ENCODE results near the gene SPANXN5.
"Not testable (repeated sequence)": the region's sequence is repeated elsewhere in the genome, so short reads cannot be mapped to it uniquely, and the experiment has no call there.

Gene SPANXN5

DNA sequence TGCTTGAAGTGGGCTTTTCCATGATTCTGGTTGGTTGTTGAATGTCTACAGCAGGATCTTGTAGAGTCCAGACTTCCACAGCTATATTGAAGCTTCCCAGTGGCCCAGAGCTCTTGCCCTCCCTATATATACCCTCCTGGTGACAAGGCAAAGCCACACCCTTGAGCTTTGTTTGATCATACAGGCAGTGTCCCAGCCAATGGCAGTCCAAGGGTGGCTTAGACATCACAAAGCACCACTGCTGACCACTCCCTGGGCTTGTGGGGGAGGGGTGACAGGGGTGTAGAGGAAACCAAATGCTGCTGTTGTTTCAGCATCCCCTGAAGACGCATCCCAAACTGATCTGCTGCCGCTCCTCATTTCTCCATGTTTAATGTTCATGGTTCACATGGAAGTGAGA is at the start of gene SPANXN5:
Gene SPANXN5 (minus strand): TSS at position 101 of the 400 bp plus-strand sequence. CDS start 79 bp downstream, at position 22.
- not testable (repeated sequence) for DNase-seq (ENCODE audit: low read depth)

DNA sequence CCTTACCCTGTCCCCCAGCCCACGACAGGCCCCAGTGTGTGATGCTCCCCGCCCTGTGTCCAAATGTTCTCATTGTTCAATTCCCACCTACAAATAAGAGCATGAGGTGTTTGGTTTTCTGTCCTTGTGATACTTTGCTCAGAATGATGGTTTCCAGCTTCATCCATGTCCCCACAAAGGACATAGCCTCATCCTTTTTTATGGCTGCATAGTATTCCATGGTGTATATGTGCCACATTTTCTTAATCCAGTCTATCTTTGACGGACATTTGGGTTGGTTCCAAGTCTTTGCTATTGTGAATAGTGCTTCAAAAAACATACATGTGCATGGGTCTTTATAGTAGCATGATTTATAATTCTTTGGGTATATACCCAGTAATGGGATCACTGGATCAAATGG is 46.4 kb upstream of the SPANXN5 start:
- not testable (repeated sequence) for H3K4me3 ChIP-seq (ENCODE audit: control insufficient read depth, low read depth, low read length); DNase-seq (ENCODE audit: low read depth)

More for the DNA sequence above, at the start of gene SPANXN5:
- not testable (repeated sequence) for H3K4me3 ChIP-seq (ENCODE audit: control insufficient read depth, low read depth, low read length)

GRCh38 chrX:52839137-52839536 is 41.9 kb upstream of the SPANXN5 start:
- no peak for DNase-seq (ENCODE audit: low read depth)
- H3K4me3 ChIP-seq (ENCODE audit: control insufficient read depth, low read depth, low read length): no peak overlapping the region
- TF ChIP-seq, protein P1, sequence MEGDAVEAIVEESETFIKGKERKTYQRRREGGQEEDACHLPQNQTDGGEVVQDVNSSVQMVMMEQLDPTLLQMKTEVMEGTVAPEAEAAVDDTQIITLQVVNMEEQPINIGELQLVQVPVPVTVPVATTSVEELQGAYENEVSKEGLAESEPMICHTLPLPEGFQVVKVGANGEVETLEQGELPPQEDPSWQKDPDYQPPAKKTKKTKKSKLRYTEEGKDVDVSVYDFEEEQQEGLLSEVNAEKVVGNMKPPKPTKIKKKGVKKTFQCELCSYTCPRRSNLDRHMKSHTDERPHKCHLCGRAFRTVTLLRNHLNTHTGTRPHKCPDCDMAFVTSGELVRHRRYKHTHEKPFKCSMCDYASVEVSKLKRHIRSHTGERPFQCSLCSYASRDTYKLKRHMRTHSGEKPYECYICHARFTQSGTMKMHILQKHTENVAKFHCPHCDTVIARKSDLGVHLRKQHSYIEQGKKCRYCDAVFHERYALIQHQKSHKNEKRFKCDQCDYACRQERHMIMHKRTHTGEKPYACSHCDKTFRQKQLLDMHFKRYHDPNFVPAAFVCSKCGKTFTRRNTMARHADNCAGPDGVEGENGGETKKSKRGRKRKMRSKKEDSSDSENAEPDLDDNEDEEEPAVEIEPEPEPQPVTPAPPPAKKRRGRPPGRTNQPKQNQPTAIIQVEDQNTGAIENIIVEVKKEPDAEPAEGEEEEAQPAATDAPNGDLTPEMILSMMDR (conservative IDR thresholded peaks at IDR 0.05; ENCODE audit: control insufficient read depth, insufficient read depth, low read depth, low read length): no peak

DNA sequence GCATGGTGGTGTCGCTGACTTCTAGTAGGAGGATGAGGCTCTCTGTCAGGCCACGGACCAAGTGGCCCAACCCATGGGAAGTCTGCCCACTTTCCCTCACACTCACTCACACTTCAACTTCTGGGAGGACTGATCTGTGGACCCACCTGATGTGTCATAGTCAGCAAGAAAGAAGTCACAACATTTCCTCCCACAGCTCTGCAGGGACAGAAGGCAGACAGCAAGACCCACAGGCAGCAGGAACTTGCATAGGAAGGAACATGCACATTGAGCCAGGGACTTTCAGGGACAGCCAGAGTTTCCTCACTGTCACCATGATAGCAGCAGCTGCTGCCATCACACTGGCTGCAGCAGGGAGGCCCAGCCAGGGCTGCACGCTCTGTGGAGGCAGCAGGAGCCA is 33.3 kb upstream of the SPANXN5 start:
- DNase-seq (ENCODE audit: low read depth): no peak
- H3K4me3 ChIP-seq (ENCODE audit: control insufficient read depth, low read depth, low read length): no peak overlapping the region
- TF ChIP-seq, protein P1 (conservative IDR thresholded peaks at IDR 0.05; ENCODE audit: control insufficient read depth, insufficient read depth, low read depth, low read length): no peak

DNA sequence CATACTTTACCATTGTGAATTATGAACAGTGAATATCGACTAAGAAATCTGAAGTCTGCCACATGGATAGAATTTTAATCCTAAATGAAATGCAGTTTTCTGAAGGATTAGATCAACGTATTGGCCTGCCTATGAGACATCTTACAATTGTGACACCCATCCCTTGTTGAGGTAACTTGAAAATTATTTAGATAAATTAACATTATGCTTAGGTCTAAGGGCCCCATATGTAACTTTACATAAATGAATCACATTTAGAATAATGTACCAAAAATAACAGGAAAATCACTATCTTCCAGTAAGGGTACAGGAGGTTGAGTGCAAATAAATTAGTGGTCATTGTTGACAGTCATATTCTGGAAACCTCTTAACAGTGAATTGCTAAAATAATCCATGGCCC is 27.4 kb upstream of the SPANXN5 start:
- TF ChIP-seq, protein P1 (conservative IDR thresholded peaks at IDR 0.05; ENCODE audit: control insufficient read depth, insufficient read depth, low read depth, low read length): no peak

DNA sequence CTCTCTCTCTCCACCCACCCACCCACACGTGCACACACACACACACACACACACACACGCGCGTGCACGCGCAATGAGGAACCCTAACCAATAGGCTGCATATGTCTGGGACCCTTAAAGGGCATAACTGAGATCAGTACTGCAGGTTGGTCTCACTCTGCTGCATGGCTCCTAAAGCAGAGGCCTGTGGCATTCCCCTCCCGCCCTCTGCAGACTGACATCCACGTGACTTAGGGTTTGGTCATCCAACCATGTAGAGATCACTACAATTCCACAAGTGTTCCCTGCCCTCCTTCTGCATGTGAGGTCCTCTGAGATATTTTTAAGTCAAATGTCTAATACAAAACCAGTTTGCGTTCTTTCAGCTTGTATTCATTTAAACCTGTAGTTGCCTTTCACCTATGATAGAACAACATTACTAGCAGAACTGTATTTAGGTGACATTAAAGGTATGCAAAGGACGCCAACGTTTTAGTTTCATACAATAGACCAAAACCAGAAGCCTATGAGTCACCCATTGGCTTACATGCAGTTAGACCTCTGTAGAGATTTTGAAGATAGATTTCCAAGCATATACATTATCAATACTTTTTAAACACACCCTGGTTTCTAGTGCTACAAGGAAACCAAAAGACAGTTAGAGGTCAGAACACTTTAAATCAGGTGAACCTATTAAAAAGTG is 24.0 kb upstream of the SPANXN5 start:
- TF ChIP-seq, protein P1 (conservative IDR thresholded peaks at IDR 0.05; ENCODE audit: control insufficient read depth, insufficient read depth, low read depth, low read length): no peak
- no peak for DNase-seq (ENCODE audit: low read depth)
- H3K4me3 ChIP-seq (ENCODE audit: control insufficient read depth, low read depth, low read length): no peak overlapping the region

More for the DNA sequence above, 27.4 kb upstream of the SPANXN5 start:
- no peak for DNase-seq (ENCODE audit: low read depth)
- H3K4me3 ChIP-seq (ENCODE audit: control insufficient read depth, low read depth, low read length): no peak overlapping the region

- DNase-seq (ENCODE audit: low read depth): no peak
- TF ChIP-seq, protein P1 (conservative IDR thresholded peaks at IDR 0.05; ENCODE audit: control insufficient read depth, insufficient read depth, low read depth, low read length): no peak
- H3K4me3 ChIP-seq (ENCODE audit: control insufficient read depth, low read depth, low read length): no peak overlapping the region
These were observed 22.6 kb upstream of the SPANXN5 start for GRCh38 chrX:52819788-52820187.

DNA sequence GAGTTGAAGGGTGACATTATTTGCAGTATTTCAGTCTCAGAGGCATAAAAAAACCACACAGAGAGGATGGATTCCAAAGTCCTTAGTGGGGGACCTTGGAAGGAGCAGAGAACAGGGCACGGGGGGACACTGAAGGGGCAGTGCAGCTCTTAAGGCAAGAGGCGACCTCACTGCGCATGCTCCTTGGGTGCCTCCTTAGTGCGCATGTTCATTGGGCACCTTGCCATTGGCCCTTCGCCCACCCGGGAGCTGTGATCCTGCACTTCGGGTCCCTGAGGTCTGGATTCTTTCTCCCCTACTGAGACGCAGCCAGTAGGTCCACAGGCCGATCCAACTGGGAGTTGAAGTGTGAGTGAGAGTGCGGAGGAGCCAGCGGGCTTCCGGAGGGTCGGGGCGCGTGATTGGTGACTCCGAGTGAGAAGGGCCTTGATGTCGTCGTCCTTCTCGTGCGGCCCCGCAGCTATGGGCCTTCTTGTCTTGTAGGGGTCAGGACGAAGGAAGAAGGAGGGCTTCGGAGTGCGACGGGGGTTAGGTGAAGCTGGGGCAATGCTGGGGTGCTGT is 13.9 kb upstream of the SPANXN5 start, which contains the start of gene XAGE5:
Gene XAGE5 (plus strand): TSS at position 223 of the 561 bp plus-strand sequence. CDS start 1,280 bp downstream, outside the sequence.
- TF ChIP-seq, protein P1 (conservative IDR thresholded peaks at IDR 0.05; ENCODE audit: control insufficient read depth, insufficient read depth, low read depth, low read length): no peak
- no peak for DNase-seq (ENCODE audit: low read depth)
- H3K4me3 ChIP-seq (ENCODE audit: control insufficient read depth, low read depth, low read length): no peak within 1 kb of the TSS

GRCh38 chrX:52804876-52805275 is 7.6 kb upstream of the SPANXN5 start:
- not testable (repeated sequence) for H3K4me3 ChIP-seq (ENCODE audit: control insufficient read depth, low read depth, low read length); DNase-seq (ENCODE audit: low read depth)

DNA sequence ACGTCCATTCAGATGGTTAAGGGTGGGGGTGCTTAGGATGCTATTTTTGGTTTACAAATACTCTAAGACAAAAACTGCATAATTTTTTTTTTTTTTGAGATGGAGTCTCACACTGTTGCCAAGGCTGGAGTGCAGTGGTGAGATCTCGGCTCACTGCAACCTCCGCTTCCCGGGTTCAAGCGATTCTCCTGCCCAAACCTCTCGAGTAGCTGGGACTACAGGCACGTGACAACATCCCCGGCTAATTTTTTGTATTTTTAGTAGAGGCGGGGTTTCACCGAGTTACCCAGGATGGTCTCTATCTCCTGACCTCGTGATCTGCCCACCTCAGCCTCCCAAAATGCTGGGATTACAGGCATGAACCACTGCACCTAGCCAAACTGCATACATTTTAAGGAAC is 23.7 kb downstream of the SPANXN5 start:
- DNase-seq (ENCODE audit: low read depth); H3K4me3 ChIP-seq (ENCODE audit: control insufficient read depth, low read depth, low read length): not testable (repeated sequence)

GRCh38 chrX:52765983-52766382 is 31.2 kb downstream of the SPANXN5 start:
- not testable (repeated sequence) for H3K4me3 ChIP-seq (ENCODE audit: control insufficient read depth, low read depth, low read length); DNase-seq (ENCODE audit: low read depth)
